A172 (cell line): ENCODE measurements around the gene RBM27. TPM values are rescaled to one million over a fixed set of nuclear protein-coding genes. Genes with fewer than 3 reads are reported as not detected.
"Not testable (repeated sequence)": the region's sequence is repeated elsewhere in the genome, so short reads cannot be mapped to it uniquely, and the experiment has no call there.

Source experiments
- DNase-seq: peaks from one replicate; pipeline ENCODE4 v3.0.0-alpha.2; 2015; ENCODE audit warnings: low spot score
- total RNA-seq: library from RNA; depleted of rRNA; stranded (reverse); fragments of >200 nt; shearing (Covaris generic); gene quantifications from 2 replicates; pipeline ENCODE4 v1.2.3, GENCODE V29; 2014

The RBM27 gene
- total RNA-seq, 1 experiment from 2014 or later = 46.6 TPM

DNA sequence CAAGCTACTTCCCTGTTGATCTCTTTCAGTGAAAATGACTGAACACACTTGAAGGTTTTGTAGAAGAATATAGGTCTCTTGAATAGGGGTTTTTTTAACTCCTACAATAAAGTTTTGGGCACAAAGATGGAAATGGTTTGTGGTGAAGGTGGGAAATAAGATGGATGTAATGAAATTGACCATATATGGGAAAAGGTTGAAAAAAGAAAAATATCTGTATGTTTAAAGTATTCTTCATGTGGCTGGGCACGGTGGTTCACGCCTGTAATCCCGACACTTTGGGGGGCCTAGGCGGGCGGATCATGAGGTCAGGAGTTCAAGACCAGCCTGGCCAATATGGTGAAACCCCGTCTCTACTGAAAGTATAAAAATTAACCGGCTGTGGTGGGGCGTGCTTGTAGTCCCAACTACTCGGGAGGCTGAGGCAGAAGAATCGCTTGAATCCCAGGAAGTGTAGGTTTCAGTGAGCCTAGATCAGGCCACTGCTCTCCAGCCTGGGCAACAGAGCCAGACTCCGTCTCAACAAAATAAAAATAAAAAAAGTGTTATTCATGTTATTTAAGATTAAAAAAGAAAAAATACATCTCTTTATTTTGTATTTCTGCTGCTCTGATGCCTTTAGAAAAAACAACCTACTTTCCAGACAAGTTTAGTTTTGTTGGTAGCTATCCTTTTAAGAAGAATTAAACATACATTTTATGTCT is 2.2 kb downstream of the RBM27 start:
- no peak for DNase-seq

DNA sequence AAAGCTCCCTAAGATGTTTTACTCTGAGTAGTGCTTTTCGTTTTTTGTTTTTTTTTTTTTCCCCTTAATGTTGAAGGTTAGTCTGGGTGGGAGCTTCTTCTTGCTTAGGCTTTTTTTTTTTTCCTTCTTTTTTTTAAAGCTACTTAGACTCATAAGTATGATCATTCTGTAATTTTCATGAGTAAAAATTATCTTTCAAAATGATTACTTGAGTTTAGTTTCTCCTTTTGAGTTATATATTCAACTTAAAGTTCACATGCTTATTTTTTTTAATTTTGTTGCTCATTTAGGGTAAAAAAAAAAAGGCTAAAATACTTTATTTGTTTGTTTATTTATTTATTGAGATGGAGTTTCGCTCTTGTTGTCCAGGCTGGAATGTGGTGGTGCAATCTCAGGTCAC is 2.9 kb downstream of the RBM27 start:
- no peak for DNase-seq

DNA sequence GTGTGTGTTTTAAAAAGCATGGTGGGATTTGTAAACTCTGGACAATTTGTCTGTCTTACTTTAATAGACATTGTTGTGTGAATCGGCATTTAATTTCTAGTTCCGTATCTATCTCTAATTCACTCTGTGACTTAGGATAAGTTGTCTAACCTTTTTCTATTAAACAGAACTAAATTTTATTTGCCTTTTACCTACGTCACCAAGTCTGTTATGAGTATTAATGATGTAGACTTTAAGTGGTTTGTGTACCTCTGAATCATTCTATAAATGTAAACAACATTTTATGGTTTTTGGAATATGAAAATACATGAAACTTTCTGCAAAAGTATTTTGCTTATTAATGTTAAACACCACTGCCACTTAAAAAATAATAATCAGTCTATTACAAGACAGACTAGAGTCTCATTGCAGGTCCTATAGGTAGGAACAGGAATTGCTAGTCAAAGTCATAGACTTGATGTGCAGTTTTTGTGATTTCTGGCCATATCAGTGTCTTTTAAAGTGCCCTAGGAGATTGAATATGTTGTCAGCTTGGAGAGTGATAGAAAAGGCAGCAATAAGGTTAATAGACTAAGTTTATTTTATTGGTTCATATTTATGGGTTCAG is 5.6 kb downstream of the RBM27 start:
- no peak for DNase-seq

DNA sequence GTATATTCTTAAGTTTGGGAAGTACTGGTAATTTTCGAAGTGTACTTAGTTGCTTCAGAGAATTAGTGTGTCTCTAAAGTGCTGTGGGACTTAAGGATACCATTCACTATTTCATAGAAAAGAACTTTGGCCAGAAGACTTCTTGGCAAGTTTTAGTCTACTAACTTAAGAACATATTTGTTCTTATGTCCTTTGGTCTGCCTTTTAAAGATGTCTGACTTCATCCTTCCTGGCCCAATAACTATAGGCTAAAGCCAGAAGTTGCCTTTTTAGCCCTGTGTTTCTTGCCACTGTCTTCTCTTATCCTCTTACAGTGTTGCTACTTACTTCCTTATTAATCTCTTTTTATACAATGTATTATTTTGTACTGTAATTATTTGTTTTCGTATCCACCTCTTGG is 6.3 kb downstream of the RBM27 start:
- no peak for DNase-seq

DNA sequence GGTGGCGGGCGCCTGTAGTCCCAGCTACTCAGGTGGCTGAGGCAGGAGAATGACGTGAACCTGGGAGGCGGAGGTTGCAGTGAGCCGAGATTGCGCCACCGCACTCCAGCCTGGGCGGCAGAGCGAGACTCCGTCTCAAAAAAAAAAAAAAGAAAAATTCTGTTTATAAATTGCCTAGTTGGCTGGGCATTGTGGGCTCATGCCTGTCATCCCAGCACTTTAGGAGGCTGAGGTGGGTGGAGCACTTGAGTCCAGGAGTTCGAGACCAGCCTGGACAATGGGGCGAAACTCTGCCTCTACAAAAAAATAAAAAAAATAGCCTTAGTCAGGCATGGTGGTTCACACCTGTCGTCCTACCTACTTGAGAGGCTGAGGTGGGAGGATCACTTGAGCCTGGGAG is 7.4 kb downstream of the RBM27 start:
- DNase-seq = not testable (repeated sequence)

DNA sequence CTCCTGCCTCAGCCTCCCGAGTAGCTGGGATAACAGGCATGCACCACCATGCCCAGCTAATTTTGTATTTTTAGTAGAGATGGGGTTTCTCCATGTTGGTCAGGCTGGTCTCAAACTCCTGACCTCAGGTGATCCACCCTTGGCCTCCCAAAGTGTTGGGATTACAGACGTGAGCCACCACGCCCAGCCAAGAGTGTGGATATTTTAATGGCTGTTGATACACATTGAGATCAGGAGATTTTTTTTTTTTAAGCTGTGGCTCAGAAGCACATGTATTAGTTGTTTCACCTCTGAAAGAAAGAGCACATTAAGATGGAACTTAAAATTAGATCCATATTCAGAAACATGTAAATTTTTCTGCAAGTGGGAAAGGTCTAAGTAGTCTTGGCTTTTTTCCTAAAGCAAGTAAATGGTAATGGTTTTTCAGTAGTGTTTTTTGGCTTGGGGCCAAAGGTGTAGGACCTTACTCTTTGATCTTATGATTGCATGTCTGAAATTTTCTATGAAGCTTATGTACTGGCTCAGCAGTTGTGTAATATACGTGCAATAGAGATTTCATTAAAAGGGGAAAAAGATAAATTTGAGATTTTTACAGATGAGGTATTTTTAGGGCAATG is 9.9 kb downstream of the RBM27 start:
- peak; percentile 27 for DNase-seq

DNA sequence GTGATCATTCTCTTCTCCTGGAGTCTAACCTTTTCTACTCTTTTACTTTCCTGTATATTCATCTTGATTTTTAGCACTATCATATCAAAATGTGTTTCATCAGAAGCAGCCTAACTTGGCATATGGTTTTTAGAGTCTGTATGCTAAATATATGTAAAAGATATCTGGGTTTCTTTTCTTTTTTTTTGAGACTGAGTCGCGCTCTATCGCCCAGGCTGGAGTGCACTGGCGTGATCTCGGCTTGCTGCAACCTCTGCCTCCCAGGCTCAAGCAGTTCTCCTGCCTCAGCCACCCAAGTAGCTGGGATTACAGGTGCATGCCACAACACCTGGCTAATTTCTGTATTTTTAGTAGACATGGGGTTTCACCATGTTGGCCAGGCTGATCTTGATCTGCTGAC is 11.5 kb downstream of the RBM27 start:
- not testable (repeated sequence) for DNase-seq

DNA sequence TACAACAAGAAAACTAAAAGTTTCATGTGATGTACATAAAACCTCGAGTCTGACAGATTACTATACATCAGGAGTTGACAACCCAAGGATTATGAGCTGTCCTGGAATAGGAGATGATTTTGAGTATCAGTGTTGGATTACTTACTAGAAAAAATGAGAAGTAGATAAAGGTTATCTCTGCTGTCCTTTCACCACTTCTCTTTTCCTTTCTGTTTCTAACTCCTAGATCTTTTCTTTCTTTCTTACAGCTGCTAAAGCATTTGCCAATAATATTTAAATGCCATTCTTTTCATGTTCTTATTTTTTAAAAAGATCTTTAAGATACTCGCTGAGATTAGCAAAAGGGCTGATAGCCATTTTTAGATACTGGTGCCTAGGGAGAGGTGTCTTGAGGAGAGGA is 14.8 kb downstream of the RBM27 start:
- DNase-seq = no peak

DNA sequence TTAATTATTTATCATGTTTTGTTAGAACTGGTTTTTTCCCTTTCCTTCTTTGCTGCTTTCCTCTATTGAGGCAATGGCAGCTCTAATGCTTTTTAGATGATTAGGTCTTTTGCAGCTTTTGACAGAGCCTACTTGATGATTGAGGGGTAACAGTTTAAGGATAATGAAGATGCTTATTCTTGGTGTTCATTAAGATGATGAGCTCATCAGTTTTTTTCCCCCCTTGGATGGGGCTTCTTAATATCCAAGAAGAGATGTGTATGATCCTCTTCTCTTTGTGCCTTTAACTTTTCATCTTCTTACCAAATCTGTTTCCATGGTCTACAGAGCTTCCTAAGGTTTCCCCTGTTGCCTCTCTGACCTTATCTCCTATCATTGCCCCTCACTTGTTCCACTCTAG is 15.8 kb downstream of the RBM27 start:
- DNase-seq = no peak

DNA sequence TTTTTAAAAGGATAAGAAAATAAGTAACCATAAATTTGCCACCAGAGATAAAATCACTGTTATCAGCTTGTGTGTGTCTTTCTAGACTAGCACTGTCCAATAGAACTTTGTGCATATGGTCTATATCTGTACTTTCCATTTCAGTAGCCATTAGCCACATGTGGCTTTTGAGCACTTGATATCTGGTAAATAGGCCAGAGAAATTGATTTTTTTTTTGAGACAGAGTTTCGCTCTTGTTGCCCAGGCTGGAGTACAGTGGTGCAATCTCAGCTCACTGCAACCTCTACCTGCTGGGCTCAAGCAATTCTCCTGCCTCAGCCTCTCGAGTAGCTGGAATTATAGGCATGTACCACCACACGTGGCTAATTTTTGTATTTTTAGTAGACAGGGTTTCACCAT is 17.8 kb downstream of the RBM27 start:
- DNase-seq = no peak

DNA sequence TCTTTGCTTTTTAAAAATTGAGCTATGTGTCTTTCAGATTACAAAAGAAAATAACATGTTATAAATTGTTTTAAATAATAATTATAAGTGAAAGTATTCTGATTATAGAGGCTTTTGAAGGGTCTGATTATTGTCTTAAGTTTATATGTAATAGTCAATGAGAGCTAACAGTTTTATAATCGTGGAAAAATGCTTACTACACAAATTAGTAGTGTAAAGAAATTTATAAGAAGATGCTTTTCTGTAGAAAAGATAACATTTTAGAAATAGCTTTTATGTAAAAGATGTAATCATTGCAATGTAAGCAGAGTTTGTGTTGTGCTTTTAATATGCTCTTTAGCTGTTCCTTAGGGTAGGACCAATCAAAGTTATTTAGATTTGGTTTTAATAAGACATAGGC is 18.6 kb downstream of the RBM27 start:
- no peak for DNase-seq

DNA sequence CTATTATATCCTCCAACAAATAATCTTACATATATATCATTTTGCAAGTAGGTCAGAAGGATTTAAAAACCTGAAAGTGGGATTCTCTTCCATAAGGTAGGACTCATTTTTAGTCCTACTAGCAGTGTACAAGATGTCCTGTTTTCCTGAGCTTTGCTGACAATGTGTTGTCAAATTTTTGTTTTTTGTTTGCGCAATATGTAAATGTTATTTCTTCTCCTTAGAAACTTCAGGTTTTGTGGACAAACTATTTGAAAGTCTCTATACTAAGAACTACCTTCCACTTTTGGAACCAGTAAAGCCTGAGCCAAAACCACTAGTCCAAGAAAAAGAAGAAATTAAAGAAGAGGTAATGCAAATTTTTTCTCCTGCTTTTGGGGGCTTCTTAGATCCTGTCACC is 19.8 kb downstream of the RBM27 start:
- DNase-seq = no peak

DNA sequence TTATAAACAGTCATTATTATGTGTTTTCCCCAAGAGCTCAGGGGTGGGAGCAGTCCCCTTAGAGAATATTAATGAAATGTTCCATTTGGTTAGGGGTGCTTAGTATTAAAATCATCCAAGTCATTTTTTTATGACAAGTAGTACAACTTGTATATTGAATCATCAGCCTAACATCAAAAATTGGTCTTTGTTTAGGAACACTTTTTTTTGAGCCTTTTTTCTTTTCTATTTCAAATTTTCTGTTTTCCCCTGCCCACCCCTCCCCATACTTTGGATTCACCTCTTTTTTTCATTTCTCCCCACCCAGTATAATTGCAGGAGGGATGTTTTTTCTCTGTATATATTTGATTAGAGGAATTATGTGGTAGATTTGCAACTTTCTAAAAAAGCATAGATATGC is 25.8 kb downstream of the RBM27 start:
- DNase-seq = no peak

DNA sequence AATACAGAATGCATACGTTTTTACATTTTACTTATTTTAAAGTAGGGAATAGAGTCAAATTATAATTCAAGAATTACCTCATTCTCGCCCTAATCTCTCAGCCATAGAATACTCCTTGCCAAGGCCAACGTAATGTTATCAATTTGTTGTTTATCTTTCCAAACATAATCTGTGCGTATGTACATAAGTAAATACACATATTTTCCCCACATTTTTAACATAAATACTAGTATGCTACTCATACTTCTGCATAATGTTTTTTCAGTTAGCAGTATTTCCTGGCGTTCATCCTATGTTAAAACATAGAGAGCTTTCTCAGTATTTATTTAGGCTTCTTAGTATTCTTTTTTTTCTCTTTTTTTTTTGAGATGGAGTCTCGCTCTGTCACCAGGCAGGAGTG is 28.8 kb downstream of the RBM27 start:
- DNase-seq = no peak

DNA sequence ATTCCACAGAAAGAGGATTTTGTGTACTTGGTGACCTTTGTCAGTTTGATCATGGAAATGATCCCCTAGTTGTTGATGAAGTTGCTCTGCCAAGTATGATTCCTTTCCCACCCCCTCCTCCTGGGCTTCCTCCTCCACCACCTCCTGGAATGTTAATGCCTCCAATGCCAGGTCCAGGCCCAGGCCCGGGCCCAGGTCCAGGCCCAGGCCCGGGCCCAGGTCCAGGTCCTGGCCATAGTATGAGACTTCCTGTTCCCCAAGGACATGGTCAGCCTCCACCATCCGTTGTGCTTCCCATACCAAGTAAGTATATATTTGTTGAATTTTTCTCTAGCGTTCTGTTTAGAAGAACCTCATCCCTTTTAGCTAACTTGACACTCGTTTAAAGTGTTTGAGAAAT is 30.0 kb downstream of the RBM27 start:
- DNase-seq = no peak

DNA sequence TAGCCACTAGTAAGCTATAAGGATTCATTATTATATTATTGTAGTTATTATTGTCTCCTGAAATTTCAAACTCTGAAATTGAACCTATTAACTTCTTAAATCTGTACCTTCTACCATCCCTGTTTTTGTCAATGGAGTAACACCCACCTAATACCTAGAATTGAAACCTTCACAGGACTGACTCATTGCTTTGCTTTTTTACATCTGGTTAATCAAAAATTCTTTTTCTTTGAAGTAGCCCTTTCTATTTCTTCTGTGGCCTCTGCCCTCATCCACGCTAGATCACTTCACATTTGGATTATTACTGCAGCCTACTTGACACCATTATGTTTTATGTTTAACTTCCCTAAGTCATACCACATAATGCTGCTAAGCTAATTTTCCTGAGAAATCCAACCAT is 35.6 kb downstream of the RBM27 start:
- no peak for DNase-seq

DNA sequence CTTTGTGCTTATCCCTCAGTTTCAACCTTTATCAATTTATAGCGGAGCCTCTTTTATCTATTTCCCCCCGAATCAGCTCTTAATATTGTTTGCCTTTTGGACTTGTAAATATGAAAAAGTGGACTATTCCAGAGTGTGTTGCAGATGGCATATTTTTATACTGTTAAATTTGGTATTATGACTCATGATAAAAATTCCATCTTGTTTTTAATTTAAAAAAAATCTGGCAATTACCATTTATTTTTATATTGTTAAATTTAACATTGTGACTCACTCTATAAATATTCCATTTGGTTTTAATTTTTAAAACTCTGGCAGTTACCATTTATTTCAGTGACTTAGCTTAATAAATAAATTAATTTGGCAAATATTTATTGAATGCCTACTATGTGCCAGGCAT is 37.5 kb downstream of the RBM27 start:
- DNase-seq = no peak

DNA sequence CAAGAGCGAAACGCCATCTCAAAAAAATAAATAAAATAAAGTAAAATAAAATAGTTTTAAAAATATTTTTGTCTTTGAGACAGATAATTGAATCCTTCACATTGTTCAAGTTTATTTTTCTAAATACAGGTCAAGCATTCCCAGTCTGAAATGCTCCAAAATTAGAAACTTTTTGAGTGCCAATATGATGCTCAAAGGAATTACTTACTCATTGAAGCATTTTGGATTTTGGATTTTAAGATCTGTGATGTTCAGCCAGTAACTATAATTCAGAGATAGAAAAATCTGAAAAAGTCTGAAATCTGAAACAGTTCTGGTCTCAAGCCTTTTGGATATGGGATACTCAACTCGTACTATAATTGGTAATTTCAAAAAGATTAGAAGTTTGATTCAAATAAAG is 39.8 kb downstream of the RBM27 start:
- no peak for DNase-seq

DNA sequence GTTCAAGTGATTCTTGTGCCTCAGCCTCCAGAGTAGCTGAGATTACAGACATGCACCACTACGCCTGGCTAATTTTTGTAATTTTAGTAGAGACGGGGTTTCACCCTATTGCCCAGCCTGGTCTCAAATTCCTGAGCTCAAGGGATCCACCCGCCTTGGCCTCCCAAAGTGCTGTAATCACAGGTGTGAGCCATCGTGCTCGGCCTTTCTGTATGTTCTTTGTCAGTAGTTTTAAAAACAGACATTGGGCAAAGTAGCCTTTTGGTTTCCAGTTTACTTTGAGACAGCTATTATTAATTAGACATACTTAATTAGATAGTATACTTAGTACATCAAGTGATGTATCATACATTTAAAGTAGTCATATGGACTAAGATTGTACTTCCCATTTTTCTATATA is 45.2 kb downstream of the RBM27 start:
- no peak for DNase-seq

DNA sequence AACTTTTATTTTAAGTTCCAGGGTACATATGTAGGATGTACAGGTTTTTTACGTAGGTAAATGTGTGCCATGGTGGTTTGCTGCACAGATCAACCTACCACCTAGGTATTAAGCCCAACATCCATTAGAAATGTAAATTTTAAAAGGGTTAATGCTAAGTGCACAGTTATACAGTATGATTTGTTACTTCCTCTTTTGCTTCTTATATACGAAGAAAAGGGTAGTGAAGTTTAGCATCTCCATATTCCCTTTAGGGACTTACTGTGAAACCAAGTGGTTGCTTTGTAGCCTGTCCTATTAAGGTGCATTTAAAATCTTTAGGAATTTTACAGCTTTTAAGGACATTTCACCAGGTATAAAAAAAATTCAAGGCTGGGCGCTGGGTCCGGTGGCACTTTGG is 46.4 kb downstream of the RBM27 start:
- no peak for DNase-seq
